Measurements from ENCODE around the gene LRRC17.
"Not testable (repeated sequence)": the region's sequence is repeated elsewhere in the genome, so short reads cannot be mapped to it uniquely, and the experiment has no call there.

The LRRC17 gene

DNA sequence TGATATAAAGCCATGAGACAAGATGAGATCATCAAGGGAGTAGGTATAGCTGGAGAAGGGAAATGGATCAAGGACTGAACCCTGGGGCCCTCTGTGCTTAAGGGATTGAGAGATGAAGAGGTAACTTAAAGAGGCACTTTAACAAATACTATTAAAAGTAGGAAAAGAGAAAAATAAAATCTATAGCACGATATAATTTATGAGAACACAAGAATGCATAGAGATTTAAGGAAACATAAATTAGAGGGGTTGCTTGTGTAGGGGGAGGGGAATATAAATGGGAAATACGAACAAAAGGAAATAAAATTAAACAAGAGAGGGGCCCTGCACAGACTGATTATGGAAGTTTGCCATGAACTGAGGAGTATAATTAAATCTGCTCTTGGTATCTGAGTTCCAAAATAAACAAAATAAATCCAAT, 15.6 kb upstream of the LRRC17 start:
- TF ChIP-seq, protein P1, sequence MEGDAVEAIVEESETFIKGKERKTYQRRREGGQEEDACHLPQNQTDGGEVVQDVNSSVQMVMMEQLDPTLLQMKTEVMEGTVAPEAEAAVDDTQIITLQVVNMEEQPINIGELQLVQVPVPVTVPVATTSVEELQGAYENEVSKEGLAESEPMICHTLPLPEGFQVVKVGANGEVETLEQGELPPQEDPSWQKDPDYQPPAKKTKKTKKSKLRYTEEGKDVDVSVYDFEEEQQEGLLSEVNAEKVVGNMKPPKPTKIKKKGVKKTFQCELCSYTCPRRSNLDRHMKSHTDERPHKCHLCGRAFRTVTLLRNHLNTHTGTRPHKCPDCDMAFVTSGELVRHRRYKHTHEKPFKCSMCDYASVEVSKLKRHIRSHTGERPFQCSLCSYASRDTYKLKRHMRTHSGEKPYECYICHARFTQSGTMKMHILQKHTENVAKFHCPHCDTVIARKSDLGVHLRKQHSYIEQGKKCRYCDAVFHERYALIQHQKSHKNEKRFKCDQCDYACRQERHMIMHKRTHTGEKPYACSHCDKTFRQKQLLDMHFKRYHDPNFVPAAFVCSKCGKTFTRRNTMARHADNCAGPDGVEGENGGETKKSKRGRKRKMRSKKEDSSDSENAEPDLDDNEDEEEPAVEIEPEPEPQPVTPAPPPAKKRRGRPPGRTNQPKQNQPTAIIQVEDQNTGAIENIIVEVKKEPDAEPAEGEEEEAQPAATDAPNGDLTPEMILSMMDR (conservative IDR thresholded peaks at IDR 0.05; ENCODE audit: low read length): no peak
- H3K4me3 ChIP-seq (ENCODE audit: low read length): no peak overlapping the region
- DNase-seq (ENCODE audit: low read depth): no peak

GRCh38 chr7:102897856-102898531, 14.8 kb upstream of the LRRC17 start:
- TF ChIP-seq, protein P1 (conservative IDR thresholded peaks at IDR 0.05; ENCODE audit: low read length): no peak
- no peak for DNase-seq (ENCODE audit: low read depth)
- no peak overlapping the region for H3K4me3 ChIP-seq (ENCODE audit: low read length)

- TF ChIP-seq, protein P1 (conservative IDR thresholded peaks at IDR 0.05; ENCODE audit: low read length): no peak
- no peak overlapping the region for H3K4me3 ChIP-seq (ENCODE audit: low read length)
- no peak for DNase-seq (ENCODE audit: low read depth)
These were observed 14.3 kb upstream of the LRRC17 start for GRCh38 chr7:102898532-102898859.

GRCh38 chr7:102902052-102902451, 10.7 kb upstream of the LRRC17 start:
- H3K4me3 ChIP-seq (ENCODE audit: low read length); DNase-seq (ENCODE audit: low read depth): not testable (repeated sequence)

DNA sequence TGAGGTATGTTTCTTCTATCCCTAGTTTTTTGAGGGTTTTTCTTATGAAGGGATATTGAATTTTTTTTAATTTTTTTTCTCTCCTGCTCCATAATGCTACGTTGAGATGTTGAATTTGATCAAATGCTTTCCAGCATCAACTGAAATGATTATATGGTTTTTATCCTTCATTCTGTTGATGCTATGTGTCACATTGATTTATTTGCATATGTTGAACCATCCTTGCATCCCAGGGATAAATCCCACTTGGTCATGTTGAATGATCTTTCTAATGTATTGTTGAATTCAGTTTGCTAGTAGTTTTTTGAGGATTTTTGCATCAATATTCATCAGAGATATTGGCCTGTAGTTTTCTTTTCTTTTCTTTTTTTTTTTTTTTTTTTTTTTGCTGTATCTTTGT, 9.2 kb upstream of the LRRC17 start:
- not testable (repeated sequence) for H3K4me3 ChIP-seq (ENCODE audit: low read length); DNase-seq (ENCODE audit: low read depth)

- TF ChIP-seq, protein P1 (conservative IDR thresholded peaks at IDR 0.05; ENCODE audit: low read length): no peak
- no peak overlapping the region for H3K4me3 ChIP-seq (ENCODE audit: low read length)
- no peak for DNase-seq (ENCODE audit: low read depth)
These were observed 4.1 kb upstream of the LRRC17 start for GRCh38 chr7:102908676-102909075.

- TF ChIP-seq, protein P1 (conservative IDR thresholded peaks at IDR 0.05; ENCODE audit: low read length): no peak
- no peak overlapping the region for H3K4me3 ChIP-seq (ENCODE audit: low read length)
These were observed 1.0 kb downstream of the LRRC17 start for GRCh38 chr7:102913826-102914225.

GRCh38 chr7:102914585-102914984, 1.8 kb downstream of the LRRC17 start:
- H3K4me3 ChIP-seq (ENCODE audit: low read length): no peak overlapping the region
- TF ChIP-seq, protein P1 (conservative IDR thresholded peaks at IDR 0.05; ENCODE audit: low read length): no peak
- no peak for DNase-seq (ENCODE audit: low read depth)

More at GRCh38 chr7:102913826-102914225, 1.0 kb downstream of the LRRC17 start:
- no peak for DNase-seq (ENCODE audit: low read depth)

All from AG10803 (cell line).